OCI-LY3 (cell line): ENCODE measurements around the gene KLHL30.

Source experiments
- EZH2phosphoT487 ChIP-seq: fragments of 200-600 bp; shearing (Covaris generic); IDR thresholded peaks from 2 replicates; pipeline ENCODE4 v1.6.1; 2018; ENCODE audit warnings: antibody characterized with exemption, mixed run types, low read depth
- TF ChIP-seq, protein P1 (sequence below): fragments of 200-600, 300-600 bp; sonication (generic); IDR thresholded peaks from 2 replicates; pipeline ENCODE4 v1.5.1; 2014; ENCODE audit warnings: antibody characterized with exemption, low read length, low read depth

DNA sequence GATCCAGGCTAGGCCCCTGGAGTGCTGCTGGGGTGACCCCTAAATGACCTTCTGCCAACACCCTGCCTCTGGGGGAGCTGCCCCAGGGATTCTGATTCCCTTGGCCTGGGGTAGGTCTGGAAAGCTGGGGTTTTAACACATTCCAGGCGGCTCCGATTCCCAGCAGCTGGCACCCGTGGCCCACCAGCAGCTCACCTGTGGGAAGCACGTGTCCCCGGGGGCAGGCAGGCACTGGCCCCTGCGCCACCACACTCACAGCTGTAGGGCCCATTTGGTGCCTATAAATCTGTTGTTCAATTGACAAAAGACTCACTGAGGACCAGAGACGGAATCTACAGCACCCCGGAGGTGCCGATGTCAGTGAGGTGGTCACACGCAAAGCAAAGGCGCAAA is 4.1 kb upstream of the KLHL30 start:
- TF ChIP-seq, protein P1, sequence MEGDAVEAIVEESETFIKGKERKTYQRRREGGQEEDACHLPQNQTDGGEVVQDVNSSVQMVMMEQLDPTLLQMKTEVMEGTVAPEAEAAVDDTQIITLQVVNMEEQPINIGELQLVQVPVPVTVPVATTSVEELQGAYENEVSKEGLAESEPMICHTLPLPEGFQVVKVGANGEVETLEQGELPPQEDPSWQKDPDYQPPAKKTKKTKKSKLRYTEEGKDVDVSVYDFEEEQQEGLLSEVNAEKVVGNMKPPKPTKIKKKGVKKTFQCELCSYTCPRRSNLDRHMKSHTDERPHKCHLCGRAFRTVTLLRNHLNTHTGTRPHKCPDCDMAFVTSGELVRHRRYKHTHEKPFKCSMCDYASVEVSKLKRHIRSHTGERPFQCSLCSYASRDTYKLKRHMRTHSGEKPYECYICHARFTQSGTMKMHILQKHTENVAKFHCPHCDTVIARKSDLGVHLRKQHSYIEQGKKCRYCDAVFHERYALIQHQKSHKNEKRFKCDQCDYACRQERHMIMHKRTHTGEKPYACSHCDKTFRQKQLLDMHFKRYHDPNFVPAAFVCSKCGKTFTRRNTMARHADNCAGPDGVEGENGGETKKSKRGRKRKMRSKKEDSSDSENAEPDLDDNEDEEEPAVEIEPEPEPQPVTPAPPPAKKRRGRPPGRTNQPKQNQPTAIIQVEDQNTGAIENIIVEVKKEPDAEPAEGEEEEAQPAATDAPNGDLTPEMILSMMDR, result no peak
- no peak for TF ChIP-seq EZH2phosphoT487
